ENCODE measurements around the gene HM13.

The HM13 gene

DNA sequence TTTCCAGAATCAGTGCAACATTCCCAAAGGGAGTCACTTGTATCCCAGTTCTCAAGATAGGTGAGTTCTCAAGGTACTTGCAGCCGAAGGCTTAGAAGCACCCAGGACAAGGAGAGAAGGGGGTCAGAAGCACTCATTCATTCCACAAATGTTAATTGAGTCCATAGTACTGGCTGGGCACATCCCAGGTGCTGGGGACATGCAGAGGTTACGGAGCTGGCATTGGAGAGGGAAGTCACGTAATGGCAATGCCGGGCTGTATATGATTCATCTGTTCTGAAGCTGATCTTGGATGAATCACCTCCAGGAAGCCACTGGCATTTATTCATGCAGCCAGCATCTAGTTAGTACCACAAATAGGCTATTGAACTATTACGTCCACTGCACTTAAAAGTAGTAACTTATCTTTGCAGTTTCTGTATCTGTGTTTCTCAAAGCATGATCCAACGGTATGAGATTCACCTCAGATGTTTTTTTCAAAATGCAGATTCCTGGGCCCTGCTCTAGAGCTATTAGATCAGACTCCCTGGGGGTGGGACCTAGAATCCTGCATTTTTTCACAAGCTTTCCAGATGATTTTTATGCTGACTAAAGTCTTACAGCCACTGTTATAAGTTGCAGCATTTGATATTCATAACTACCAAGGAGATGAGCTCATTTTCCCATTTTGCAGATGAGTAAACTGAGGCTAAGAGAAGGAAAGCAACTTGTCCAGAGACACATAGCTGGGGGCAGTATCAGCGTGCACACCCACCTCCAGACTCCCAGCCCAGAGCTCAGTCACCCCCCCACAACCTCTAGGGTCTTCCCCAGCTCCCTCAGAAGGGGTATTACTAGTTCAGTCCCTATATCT, 46.7 kb downstream of the HM13 start:
- TF ChIP-seq, protein P1, sequence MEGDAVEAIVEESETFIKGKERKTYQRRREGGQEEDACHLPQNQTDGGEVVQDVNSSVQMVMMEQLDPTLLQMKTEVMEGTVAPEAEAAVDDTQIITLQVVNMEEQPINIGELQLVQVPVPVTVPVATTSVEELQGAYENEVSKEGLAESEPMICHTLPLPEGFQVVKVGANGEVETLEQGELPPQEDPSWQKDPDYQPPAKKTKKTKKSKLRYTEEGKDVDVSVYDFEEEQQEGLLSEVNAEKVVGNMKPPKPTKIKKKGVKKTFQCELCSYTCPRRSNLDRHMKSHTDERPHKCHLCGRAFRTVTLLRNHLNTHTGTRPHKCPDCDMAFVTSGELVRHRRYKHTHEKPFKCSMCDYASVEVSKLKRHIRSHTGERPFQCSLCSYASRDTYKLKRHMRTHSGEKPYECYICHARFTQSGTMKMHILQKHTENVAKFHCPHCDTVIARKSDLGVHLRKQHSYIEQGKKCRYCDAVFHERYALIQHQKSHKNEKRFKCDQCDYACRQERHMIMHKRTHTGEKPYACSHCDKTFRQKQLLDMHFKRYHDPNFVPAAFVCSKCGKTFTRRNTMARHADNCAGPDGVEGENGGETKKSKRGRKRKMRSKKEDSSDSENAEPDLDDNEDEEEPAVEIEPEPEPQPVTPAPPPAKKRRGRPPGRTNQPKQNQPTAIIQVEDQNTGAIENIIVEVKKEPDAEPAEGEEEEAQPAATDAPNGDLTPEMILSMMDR (IDR thresholded peaks at IDR 0.05; ENCODE audit: insufficient read depth, missing control alignments), result no peak
- DNase-seq (ENCODE audit: insufficient read length, low spot score) (no peak), FAIRE-seq (no peak)

DNA sequence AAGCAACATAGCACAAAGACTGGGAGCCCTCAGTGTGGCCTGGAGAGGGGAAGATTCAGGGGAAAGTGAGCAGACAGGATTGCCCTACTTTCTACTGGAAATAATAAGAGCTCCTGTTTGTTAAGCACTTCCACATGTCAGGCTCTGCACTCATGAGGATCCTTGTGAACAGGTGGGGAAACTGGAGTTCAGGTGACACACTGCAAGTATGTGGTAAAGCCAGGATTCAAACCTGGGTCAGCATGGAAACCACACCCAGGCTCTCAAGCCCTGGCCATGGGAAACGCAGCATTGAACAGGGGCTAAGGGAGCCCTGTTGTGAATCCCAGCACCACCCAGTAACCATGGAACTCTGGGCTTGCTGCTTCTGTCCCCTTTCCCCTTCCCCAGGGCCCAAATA, 48.0 kb downstream of the HM13 start:
- DNase-seq (ENCODE audit: insufficient read length, low spot score) (no peak), FAIRE-seq (no peak)
- TF ChIP-seq, protein P1 (IDR thresholded peaks at IDR 0.05; ENCODE audit: insufficient read depth, missing control alignments), result no peak

DNA sequence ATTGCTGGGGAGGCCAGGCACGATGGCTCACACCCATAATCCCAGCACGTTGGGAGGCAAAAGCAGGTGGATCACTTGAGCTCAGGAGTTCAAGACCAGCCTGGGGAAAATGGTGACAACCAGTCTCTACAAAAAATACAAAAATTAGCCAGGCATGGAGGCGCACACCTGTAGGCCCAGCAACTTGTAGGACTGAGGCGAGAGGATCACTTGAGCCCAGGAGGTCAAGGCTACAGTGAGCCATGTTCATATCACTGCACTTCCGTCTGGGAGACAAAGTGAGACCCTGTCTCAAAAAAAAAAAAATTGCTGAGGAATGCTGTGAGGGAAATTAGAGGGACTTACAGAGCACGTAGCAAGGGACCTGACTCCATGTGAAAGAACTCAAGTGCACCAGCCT, 50.0 kb downstream of the HM13 start:
- TF ChIP-seq, protein P1 (IDR thresholded peaks at IDR 0.05; ENCODE audit: insufficient read depth, missing control alignments), result no peak
- no peak for FAIRE-seq

DNA sequence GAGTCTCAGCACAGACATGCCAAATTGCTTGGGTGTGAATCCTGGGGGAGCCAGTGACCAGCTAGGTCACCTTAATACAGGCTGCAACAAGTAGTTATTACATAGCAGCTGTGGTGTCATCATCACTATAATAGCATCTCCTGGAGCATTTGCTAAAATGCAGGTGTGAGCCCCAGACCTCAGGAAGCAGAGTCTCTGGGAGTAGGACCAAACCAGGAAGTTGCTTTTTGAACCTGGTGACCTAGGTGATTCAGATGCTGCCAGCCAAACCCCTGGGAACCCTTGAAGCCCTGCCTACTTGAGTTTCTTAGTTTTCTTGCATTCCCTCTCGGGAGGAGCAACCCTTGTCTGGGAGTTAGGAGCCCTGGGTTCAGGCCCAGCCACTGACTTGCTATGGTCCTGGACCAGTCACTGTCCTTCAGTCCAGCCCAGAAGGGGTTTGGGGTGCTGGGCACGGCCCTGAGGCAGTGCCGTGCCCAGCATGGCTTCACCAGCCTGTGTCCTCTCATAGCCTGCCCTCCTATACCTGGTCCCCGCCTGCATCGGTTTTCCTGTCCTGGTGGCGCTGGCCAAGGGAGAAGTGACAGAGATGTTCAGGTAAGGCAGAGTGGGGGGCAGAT, 51.6 kb downstream of the HM13 start:
- FAIRE-seq (no peak), DNase-seq (ENCODE audit: insufficient read length, low spot score) (no peak)
- TF ChIP-seq, protein P1 (IDR thresholded peaks at IDR 0.05; ENCODE audit: insufficient read depth, missing control alignments), result no peak

More for the DNA sequence above, 50.0 kb downstream of the HM13 start:
- no peak for DNase-seq (ENCODE audit: insufficient read length, low spot score)

DNA sequence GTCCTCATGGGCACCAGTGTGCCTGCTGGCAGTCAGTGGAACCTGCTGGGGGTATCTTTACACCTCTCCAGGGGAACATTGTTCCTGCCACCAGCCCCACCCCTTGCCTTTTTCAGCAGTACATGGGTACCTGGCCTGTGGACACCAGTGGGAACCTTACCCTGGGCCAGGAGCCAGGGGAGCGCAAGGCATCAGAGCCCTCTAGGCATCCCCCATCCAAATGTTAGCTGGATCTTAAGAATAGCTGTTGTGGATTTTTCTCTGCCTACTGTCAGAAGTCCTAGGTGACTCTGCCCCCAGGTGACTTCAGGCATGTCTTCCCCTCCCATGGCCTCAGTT, 52.0 kb downstream of the HM13 start:
- TF ChIP-seq, protein P1 (IDR thresholded peaks at IDR 0.05; ENCODE audit: insufficient read depth, missing control alignments), result no peak
- no peak for FAIRE-seq
- DNase-seq (ENCODE audit: insufficient read length, low spot score), result no peak

DNA sequence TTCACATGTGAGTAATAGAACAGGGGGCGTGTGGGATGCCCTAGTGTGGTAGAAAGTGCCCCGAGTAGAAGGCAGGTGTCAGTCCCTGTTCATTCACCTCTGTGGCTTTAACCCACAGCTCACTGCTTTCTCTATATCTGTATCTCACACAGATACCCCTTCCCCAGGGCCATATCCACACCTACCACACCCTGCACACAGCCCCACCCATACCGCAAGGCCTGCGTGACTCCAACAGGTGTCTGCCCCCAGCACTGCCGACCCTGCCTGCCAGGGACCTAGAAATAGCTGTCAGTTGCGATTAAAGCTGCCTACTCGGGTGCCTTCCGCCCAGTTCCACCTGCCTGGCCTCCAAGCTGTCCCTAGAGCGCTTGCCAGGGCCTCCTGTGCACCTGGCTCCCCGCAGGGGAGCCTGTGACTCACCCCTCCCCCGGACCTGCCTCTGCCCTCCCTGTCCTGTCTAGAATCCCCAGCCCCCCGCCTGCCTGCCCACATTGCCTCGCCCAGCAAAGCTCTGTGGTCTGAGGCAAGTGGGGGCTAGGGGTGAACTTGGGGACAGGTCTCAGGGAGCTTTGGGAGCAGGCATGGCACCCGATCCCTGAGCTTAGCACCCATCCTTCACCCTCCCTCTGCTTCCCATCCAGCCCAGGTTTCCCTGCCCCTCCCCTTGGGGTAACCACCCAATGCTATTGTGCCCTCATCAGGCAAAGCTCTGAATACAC, 52.6 kb downstream of the HM13 start:
- FAIRE-seq, result no peak
- no peak for DNase-seq (ENCODE audit: insufficient read length, low spot score)
- TF ChIP-seq, protein P1 (IDR thresholded peaks at IDR 0.05; ENCODE audit: insufficient read depth, missing control alignments), result no peak
